DND-41 (cell line): ENCODE results near the gene MED8.

Experiments used
- EZH2 ChIP-seq: IDR thresholded peaks from 3 replicates; pipeline ENCODE4 v1.6.1; 2012; ENCODE audit warnings: borderline replicate concordance, low read depth, mild to moderate bottlenecking, moderate library complexity, low read length, inconsistent platforms; ENCODE audit not compliant: severe bottlenecking
- TF ChIP-seq, protein P1 (sequence below): IDR thresholded peaks from 2 replicates; pipeline ENCODE4 v1.5.1; 2012; ENCODE audit warnings: borderline replicate concordance, low read length, moderate library complexity, mild to moderate bottlenecking; ENCODE audit not compliant: poor library complexity, severe bottlenecking; ENCODE audit errors: extremely low read depth

DNA sequence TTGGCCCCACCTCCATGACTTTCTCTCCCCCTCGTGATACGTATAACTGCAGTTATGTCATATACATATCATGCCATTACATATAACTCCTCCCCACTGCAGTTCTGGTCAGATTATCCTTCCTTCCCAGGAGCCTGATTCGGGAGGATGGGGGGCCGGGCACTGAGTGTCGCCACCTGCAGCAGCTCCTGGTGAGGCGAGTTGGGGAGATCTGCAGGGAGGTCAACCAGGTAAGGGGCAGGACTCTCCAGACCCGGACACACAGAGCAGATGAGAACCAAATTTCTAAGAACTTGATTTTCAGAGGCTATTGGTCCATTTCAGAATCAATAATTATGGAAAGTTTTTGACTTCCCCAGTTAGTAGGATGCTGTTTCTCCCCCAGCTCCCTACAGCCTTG, 44.7 kb upstream of the MED8 start:
- TF ChIP-seq, protein P1, sequence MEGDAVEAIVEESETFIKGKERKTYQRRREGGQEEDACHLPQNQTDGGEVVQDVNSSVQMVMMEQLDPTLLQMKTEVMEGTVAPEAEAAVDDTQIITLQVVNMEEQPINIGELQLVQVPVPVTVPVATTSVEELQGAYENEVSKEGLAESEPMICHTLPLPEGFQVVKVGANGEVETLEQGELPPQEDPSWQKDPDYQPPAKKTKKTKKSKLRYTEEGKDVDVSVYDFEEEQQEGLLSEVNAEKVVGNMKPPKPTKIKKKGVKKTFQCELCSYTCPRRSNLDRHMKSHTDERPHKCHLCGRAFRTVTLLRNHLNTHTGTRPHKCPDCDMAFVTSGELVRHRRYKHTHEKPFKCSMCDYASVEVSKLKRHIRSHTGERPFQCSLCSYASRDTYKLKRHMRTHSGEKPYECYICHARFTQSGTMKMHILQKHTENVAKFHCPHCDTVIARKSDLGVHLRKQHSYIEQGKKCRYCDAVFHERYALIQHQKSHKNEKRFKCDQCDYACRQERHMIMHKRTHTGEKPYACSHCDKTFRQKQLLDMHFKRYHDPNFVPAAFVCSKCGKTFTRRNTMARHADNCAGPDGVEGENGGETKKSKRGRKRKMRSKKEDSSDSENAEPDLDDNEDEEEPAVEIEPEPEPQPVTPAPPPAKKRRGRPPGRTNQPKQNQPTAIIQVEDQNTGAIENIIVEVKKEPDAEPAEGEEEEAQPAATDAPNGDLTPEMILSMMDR = no peak
- no peak for TF ChIP-seq EZH2
